ENCODE results near the gene KIF22. TPM values are rescaled to one million over a fixed set of nuclear protein-coding genes. Genes with fewer than 3 reads are reported as not detected.
"Not testable (repeated sequence)": the region's sequence is repeated elsewhere in the genome, so short reads cannot be mapped to it uniquely, and the experiment has no call there.

Gene KIF22
- polyA plus RNA-seq, 6 donors from 2014 or later: 24.0 to 29.6 (median 26.3) TPM

- Mint-ChIP-seq H3K9me3 (no peaks in the 10 kb centered on the region), H3K36me3 (no peaks in the 10 kb centered on the region), H3K27ac (peak overlapping the region in 1 of 6 donors; percentile 28), H3K27me3 (no peaks in the 10 kb centered on the region), H3K4me1 (peaks cover 8 to 21% (median 20%) of the 10 kb centered on the region in 3 donors), H3K4me3 (no peak overlapping the region)
- ATAC-seq (ENCODE audit: low read depth in 2 of 2): no peak
- no peak for DNase-seq
These were observed 33.9 kb upstream of the KIF22 start for GRCh38 chr16:29756654-29757053.

- not testable (repeated sequence) for H3K9me3 Mint-ChIP-seq; H3K4me3 Mint-ChIP-seq; H3K27me3 Mint-ChIP-seq; DNase-seq; H3K36me3 Mint-ChIP-seq; ATAC-seq (ENCODE audit: low read depth in 2 of 2)
- Mint-ChIP-seq H3K4me1 (peaks cover 8 to 21% (median 20%) of the 10 kb centered on the region in 3 donors), H3K27ac (peak overlapping the region in 2 of 6 donors; percentile 36 to 67)
These were observed 33.5 kb upstream of the KIF22 start for GRCh38 chr16:29757086-29757485.

- Mint-ChIP-seq H3K4me3 (peak overlapping the region in 1 of 8 donors; percentile 44), H3K36me3 (no peaks in the 10 kb centered on the region), H3K27ac (no peak overlapping the region), H3K27me3 (no peaks in the 10 kb centered on the region), H3K9me3 (no peaks in the 10 kb centered on the region), H3K4me1 (peaks cover 8 to 21% (median 20%) of the 10 kb centered on the region in 3 donors)
- ATAC-seq (ENCODE audit: low read depth in 2 of 2): no peak
- DNase-seq: no peak
These were observed 32.5 kb upstream of the KIF22 start for GRCh38 chr16:29757950-29758466.

GRCh38 chr16:29760567-29761279 lies 29.8 kb upstream of the KIF22 start:
- ATAC-seq (ENCODE audit: low read depth in 2 of 2) (no peak), DNase-seq (no peak)
- Mint-ChIP-seq H3K4me3 (no peak overlapping the region), H3K27ac (peak overlapping the region in 2 of 6 donors; percentile 6 to 81), H3K36me3 (no peaks in the 10 kb centered on the region), H3K9me3 (no peaks in the 10 kb centered on the region), H3K4me1 (peaks cover 7 to 17% (median 12%) of the 10 kb centered on the region in 3 donors), H3K27me3 (no peaks in the 10 kb centered on the region)

- H3K4me3 Mint-ChIP-seq; H3K27me3 Mint-ChIP-seq; ATAC-seq (ENCODE audit: low read depth in 2 of 2); H3K27ac Mint-ChIP-seq; H3K36me3 Mint-ChIP-seq; DNase-seq; H3K9me3 Mint-ChIP-seq: not testable (repeated sequence)
- H3K4me1 Mint-ChIP-seq: peaks cover 7 to 14% (median 8%) of the 10 kb centered on the region in 3 donors
These were observed 29.3 kb upstream of the KIF22 start for GRCh38 chr16:29761280-29761651.

GRCh38 chr16:29761882-29762281 lies 28.7 kb upstream of the KIF22 start:
- Mint-ChIP-seq H3K9me3 (no peaks in the 10 kb centered on the region), H3K27me3 (no peaks in the 10 kb centered on the region), H3K36me3 (no peaks in the 10 kb centered on the region), H3K4me1 (peaks cover 7 to 14% (median 8%) of the 10 kb centered on the region in 3 donors), H3K27ac (peak overlapping the region in 1 of 6 donors; percentile 28), H3K4me3 (no peak overlapping the region)
- ATAC-seq (ENCODE audit: low read depth in 2 of 2): no peak
- no peak for DNase-seq

GRCh38 chr16:29763326-29763725 lies 27.2 kb upstream of the KIF22 start:
- no peak for ATAC-seq (ENCODE audit: low read depth in 2 of 2)
- no peaks in the 10 kb centered on the region for H3K27me3 Mint-ChIP-seq
- no peak overlapping the region for H3K27ac Mint-ChIP-seq
- no peaks in the 10 kb centered on the region for H3K9me3 Mint-ChIP-seq
- no peak overlapping the region for H3K4me3 Mint-ChIP-seq
- H3K4me1 Mint-ChIP-seq: peaks cover 7 to 14% (median 8%) of the 10 kb centered on the region in 3 donors
- no peaks in the 10 kb centered on the region for H3K36me3 Mint-ChIP-seq
- DNase-seq: no peak

- peaks cover 3 to 9% (median 8%) of the 10 kb centered on the region in 3 donors for H3K4me1 Mint-ChIP-seq
- H3K4me3 Mint-ChIP-seq: no peak overlapping the region
- ATAC-seq (ENCODE audit: low read depth in 2 of 2) (no peak), DNase-seq (no peak)
- no peak overlapping the region for H3K27ac Mint-ChIP-seq
- H3K27me3 Mint-ChIP-seq: no peaks in the 10 kb centered on the region
- H3K36me3 Mint-ChIP-seq: no peaks in the 10 kb centered on the region
- no peaks in the 10 kb centered on the region for H3K9me3 Mint-ChIP-seq
These were observed 25.2 kb upstream of the KIF22 start for GRCh38 chr16:29765167-29766032.

GRCh38 chr16:29766571-29766970 lies 24.0 kb upstream of the KIF22 start:
- Mint-ChIP-seq H3K27ac (no peak overlapping the region), H3K36me3 (no peaks in the 10 kb centered on the region), H3K4me1 (peaks cover 3 to 10% (median 8%) of the 10 kb centered on the region in 3 donors), H3K4me3 (no peak overlapping the region), H3K27me3 (no peaks in the 10 kb centered on the region), H3K9me3 (no peaks in the 10 kb centered on the region)
- no peak for ATAC-seq (ENCODE audit: low read depth in 2 of 2)
- no peak for DNase-seq

- Mint-ChIP-seq H3K27ac (no peak overlapping the region), H3K36me3 (no peaks in the 10 kb centered on the region), H3K27me3 (no peaks in the 10 kb centered on the region), H3K4me3 (no peak overlapping the region), H3K9me3 (no peaks in the 10 kb centered on the region), H3K4me1 (peaks cover 3 to 10% (median 8%) of the 10 kb centered on the region in 3 donors)
- ATAC-seq (ENCODE audit: low read depth in 2 of 2) (no peak), DNase-seq (no peak)
These were observed 23.5 kb upstream of the KIF22 start for GRCh38 chr16:29767062-29767461.

GRCh38 chr16:29769507-29769906 lies 21.0 kb upstream of the KIF22 start:
- H3K36me3 Mint-ChIP-seq: no peaks in the 10 kb centered on the region
- DNase-seq (no peak), ATAC-seq (ENCODE audit: low read depth in 2 of 2) (no peak)
- peak overlapping the region in 1 of 6 donors; percentile 47 for H3K27ac Mint-ChIP-seq
- H3K27me3 Mint-ChIP-seq: no peaks in the 10 kb centered on the region
- peaks cover 3 to 10% (median 8%) of the 10 kb centered on the region in 3 donors for H3K4me1 Mint-ChIP-seq
- no peaks in the 10 kb centered on the region for H3K9me3 Mint-ChIP-seq
- no peak overlapping the region for H3K4me3 Mint-ChIP-seq

- Mint-ChIP-seq H3K36me3 (no peaks in the 10 kb centered on the region), H3K27ac (peak overlapping the region in 2 of 6 donors; percentile 2 to 77), H3K27me3 (no peaks in the 10 kb centered on the region), H3K4me1 (peaks cover 5 to 7% (median 6%) of the 10 kb centered on the region in 3 donors), H3K9me3 (no peaks in the 10 kb centered on the region), H3K4me3 (no peak overlapping the region)
- DNase-seq: no peak
- no peak for ATAC-seq (ENCODE audit: low read depth in 2 of 2)
These were observed 20.2 kb upstream of the KIF22 start for GRCh38 chr16:29770250-29770929.

- H3K4me3 Mint-ChIP-seq: not testable (repeated sequence)
These were observed 18.2 kb upstream of the KIF22 start for GRCh38 chr16:29772330-29772729.

More at GRCh38 chr16:29772330-29772729, 18.2 kb upstream of the KIF22 start:
- H3K4me1 Mint-ChIP-seq; DNase-seq; H3K36me3 Mint-ChIP-seq; H3K27me3 Mint-ChIP-seq; ATAC-seq (ENCODE audit: low read depth in 2 of 2); H3K9me3 Mint-ChIP-seq: not testable (repeated sequence)
- peak overlapping the region in 2 of 6 donors; percentile 69 to 74 for H3K27ac Mint-ChIP-seq
